Uterus (tissue), 4 donors: ENCODE measurements around the gene ARHGAP12. TPM values are rescaled to one million over a fixed set of nuclear protein-coding genes. Genes with fewer than 3 reads are reported as not detected.

Experiments
- DNase-seq, 2 donors: peaks; one replicate each; pipeline ENCODE4 v3.0.0-alpha.2; 2019 to 2020
- H3K27ac ChIP-seq, 2 donors: fragments of 200-600 bp; sonication (generic); 1 replicate in 1 of 2; 2 replicates in 1 of 2; pipeline ENCODE4 v1.5.1; 2016 to 2018
- H3K27me3 ChIP-seq, 2 donors: fragments of 200-600 bp; sonication (generic); one replicate each; pipeline ENCODE4 v1.5.1; 2018 to 2019; ENCODE audit warnings: control low read depth in 1 of 2
- H3K36me3 ChIP-seq, 2 donors: fragments of 200-600 bp; sonication (generic); one replicate each; pipeline ENCODE4 v1.5.1; 2019; ENCODE audit warnings: control low read depth in 1 of 2
- H3K4me1 ChIP-seq, 2 donors: fragments of 200-600 bp; sonication (generic); one replicate each; pipeline ENCODE4 v1.5.1; 2018 to 2019; ENCODE audit warnings: control low read depth in 1 of 2
- H3K4me3 ChIP-seq, 2 donors: fragments of 200-600 bp; sonication (generic); 1 replicate in 1 of 2; 2 replicates in 1 of 2; pipeline ENCODE4 v1.5.1; 2018 to 2019; ENCODE audit warnings: mild to moderate bottlenecking in 1 of 2
- H3K9me3 ChIP-seq, 2 donors: fragments of 200-600 bp; sonication (generic); one replicate each; pipeline ENCODE4 v1.5.1; 2019; ENCODE audit warnings: control low read depth in 1 of 2
- CTCF ChIP-seq, 4 experiments: fragments of 200-600 bp in 2 of 4; fragments of 450-650 bp in 2 of 4; sonication (generic) in 2 of 4; IDR thresholded peaks; one replicate each; pipeline ENCODE4 v1.5.1; 2016 to 2019; ENCODE audit warnings: antibody characterized with exemption in 4 of 4, mild to moderate bottlenecking in 2 of 4, moderate library complexity in 1 of 4
- POLR2A ChIP-seq, 2 donors: fragments of 450-650 bp; IDR thresholded peaks; one replicate each; pipeline ENCODE4 v1.6.1; 2016; ENCODE audit warnings: antibody characterized with exemption in 2 of 2, mild to moderate bottlenecking in 1 of 2, moderate library complexity in 1 of 2
- intact Hi-C: fragments of 100-400 bp; cut with DNase I; formaldehyde crosslinking; loops from one replicate; pipeline ENCODE4 v1.15.1; 2023; ENCODE audit warnings: low total_unique reads
- total RNA-seq, 4 donors: library from RNA; depleted of rRNA in 3 of 4; stranded (reverse); fragments of >200 nt in 3 of 4; gene quantifications; one replicate each; pipeline versions ENCODE4 v1.1.0 to v1.2.4, GENCODE V29; 2014 to 2023
- donor health status: DM: yes; HTN: yes; CAD: no.

Gene ARHGAP12
- total RNA-seq, 4 donors from 2014 or later, result 37.7 to 82.5 (median 57.3) TPM

DNA sequence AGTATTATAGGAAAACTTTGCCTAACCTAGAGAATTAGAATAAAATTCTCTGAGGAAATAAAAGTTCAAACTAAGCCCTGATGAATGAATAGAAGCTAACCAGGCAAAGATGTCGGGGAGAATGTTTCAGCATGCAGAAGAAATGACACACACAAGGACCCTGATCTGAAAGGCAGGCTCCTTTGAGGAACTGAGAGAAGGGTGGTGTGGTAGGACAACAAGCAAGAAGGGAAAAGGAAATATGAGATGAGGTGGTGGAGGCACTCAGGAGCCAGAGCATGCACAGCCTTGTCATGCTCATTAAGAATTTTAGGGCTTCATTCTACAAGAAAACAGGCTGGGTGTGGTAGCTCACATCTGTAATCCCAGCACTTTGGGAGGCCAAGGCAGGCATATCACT is 90.6 kb downstream of the ARHGAP12 start:
- no peak for DNase-seq
- no peaks in the 10 kb centered on the region for H3K4me1 ChIP-seq
- TF ChIP-seq CTCF (IDR thresholded peaks at IDR 0.05) (no peak), POLR2A (IDR thresholded peaks at IDR 0.05) (no peak)
- intact Hi-C loops, result no loop called here
- H3K4me3 ChIP-seq, result no peak overlapping the region
- H3K9me3 ChIP-seq, result no peaks in the 10 kb centered on the region
- H3K27ac ChIP-seq, result no peak overlapping the region
- H3K27me3 ChIP-seq, result no peaks in the 10 kb centered on the region
- no peaks in the 10 kb centered on the region for H3K36me3 ChIP-seq

- H3K9me3 ChIP-seq, result no peaks in the 10 kb centered on the region
- H3K4me1 ChIP-seq, result no peaks in the 10 kb centered on the region
- no peaks in the 10 kb centered on the region for H3K36me3 ChIP-seq
- DNase-seq, result no peak
- H3K4me3 ChIP-seq, result no peak overlapping the region
- intact Hi-C loops, result no loop called here
- no peaks in the 10 kb centered on the region for H3K27me3 ChIP-seq
- TF ChIP-seq POLR2A (IDR thresholded peaks at IDR 0.05) (no peak), CTCF (IDR thresholded peaks at IDR 0.05) (peak; percentile 22 to 40 (median 28))
- no peak overlapping the region for H3K27ac ChIP-seq
Measured at GRCh38 chr10:31836569-31837406, 91.8 kb downstream of the ARHGAP12 start.

- no peak for TF ChIP-seq CTCF (IDR thresholded peaks at IDR 0.05)
- no peak for TF ChIP-seq POLR2A (IDR thresholded peaks at IDR 0.05)
- H3K4me1 ChIP-seq, result no peaks in the 10 kb centered on the region
Measured at GRCh38 chr10:31833753-31834152, 94.9 kb downstream of the ARHGAP12 start.

GRCh38 chr10:31832261-31832660 is 96.4 kb downstream of the ARHGAP12 start:
- no peak for DNase-seq

More at GRCh38 chr10:31833753-31834152, 94.9 kb downstream of the ARHGAP12 start:
- Histone ChIP-seq H3K27ac (no peak overlapping the region), H3K4me3 (no peak overlapping the region), H3K36me3 (no peaks in the 10 kb centered on the region), H3K27me3 (no peaks in the 10 kb centered on the region), H3K9me3 (no peaks in the 10 kb centered on the region)
- intact Hi-C loops, result no loop called here
- no peak for DNase-seq

More at GRCh38 chr10:31832261-31832660, 96.4 kb downstream of the ARHGAP12 start:
- Histone ChIP-seq H3K9me3 (no peaks in the 10 kb centered on the region), H3K4me1 (no peaks in the 10 kb centered on the region), H3K27ac (no peak overlapping the region), H3K4me3 (no peak overlapping the region), H3K36me3 (no peaks in the 10 kb centered on the region), H3K27me3 (no peaks in the 10 kb centered on the region)
- no peak for TF ChIP-seq POLR2A (IDR thresholded peaks at IDR 0.05)
- no peak for TF ChIP-seq CTCF (IDR thresholded peaks at IDR 0.05)
- intact Hi-C loops, result no loop called here
